Measurements from ENCODE around the gene FADS3. TPM values are rescaled to one million over a fixed set of nuclear protein-coding genes. Genes with fewer than 3 reads are reported as not detected.

The FADS3 gene
- polyA plus RNA-seq, 1 donor = 41.5 TPM

DNA sequence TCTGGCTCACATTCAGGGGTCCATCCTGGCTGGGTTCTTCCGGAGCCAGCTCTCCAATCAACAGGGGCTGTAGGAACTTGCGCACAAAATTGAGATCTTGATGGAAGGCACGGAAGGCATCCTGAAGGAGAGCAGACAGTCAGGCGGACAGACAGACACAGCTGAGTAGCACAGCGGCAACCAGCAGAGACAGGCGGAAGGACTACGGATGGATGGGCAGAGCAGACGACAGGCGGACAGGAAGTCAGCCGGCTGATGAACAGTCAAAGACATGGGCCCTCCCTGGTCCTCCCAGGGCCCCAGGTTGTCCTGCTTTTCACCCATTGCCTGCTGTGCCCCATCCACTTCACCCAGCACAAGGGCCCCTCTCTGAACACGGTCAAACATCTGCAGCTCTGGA lies 11.3 kb downstream of the FADS3 start:
- no peak for DNase-seq (ENCODE audit: low read depth)

DNA sequence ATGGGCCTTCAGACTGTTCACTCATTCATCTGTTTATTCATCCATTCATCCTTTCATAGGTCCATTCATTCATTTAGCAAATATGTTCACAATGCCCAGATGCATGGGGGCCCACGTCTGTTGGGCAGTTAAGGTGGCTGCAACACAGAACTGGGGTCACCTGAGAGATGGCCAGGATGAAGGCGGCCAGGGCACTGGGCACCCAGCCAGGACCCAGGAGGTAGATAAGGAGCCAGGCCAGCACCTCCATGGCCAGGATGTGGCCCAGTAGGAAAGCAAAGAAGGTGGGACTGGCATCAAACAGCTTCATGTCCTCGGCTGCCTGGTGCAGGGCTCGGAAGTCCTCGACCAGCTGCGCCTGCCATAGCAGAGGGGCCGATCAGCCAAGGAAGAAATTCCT lies 12.2 kb downstream of the FADS3 start:
- DNase-seq (ENCODE audit: low read depth) = no peak

DNA sequence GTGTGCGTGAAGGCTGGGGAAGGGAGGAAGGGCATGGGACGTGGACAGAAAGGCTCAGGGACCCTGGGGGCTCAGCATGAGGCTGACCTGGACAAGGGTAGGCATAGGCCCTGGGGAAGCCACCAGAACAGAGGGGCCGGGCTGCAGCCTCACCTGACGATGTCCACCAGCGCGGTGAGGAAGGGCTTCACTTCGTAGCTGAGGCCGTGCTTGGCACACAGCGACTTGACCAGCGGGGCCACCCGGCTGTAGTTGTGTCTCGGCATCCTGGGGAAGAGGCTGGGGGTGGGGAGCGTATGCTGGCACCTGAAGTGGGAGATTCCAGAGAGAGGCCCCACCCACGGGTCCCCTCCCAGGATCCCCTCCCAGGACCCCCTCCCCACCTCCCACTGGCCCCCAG lies 15.6 kb downstream of the FADS3 start:
- no peak for DNase-seq (ENCODE audit: low read depth)

DNA sequence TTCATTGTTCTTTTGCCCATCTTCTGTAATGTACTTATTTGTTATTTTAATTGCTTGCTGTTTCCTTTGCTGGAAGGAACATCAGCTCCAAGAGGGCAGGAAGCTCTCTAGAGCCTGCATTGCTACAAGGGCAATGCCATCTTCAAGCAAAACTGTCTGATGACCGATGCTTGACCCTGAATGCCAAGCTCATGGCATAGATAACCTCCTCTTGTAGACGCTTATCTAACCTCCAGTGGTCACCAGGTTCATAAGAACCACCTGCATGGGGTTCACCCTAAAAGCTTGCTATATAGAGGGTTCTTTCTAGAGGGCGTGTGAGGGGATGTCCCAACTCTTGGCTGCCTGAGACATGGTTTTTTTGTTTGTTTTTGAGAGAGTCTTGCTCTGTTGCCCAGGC lies 16.5 kb downstream of the FADS3 start:
- no peak for DNase-seq (ENCODE audit: low read depth)

DNA sequence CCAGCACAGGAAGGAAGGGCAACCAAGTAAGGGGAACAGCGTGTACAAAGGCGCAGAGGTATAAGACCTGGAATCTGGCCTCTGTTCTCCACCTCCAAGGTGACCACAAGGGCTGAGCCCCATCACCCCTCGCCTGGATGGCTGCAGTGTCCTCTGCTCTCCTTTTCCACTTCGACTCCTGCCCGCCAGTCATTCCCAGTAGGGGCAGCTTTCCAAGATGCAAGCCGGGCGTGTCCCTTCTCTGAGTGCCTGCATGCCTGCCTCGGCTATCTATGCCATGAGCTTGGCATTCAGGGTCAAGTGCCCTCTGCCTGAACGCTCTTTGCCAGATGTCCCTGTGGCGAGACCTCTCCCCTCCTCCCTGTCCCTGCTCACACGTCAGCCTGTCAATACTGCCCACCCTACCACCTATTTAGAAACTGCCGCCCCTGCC lies 17.0 kb downstream of the FADS3 start:
- no peak for DNase-seq (ENCODE audit: low read depth)

DNA sequence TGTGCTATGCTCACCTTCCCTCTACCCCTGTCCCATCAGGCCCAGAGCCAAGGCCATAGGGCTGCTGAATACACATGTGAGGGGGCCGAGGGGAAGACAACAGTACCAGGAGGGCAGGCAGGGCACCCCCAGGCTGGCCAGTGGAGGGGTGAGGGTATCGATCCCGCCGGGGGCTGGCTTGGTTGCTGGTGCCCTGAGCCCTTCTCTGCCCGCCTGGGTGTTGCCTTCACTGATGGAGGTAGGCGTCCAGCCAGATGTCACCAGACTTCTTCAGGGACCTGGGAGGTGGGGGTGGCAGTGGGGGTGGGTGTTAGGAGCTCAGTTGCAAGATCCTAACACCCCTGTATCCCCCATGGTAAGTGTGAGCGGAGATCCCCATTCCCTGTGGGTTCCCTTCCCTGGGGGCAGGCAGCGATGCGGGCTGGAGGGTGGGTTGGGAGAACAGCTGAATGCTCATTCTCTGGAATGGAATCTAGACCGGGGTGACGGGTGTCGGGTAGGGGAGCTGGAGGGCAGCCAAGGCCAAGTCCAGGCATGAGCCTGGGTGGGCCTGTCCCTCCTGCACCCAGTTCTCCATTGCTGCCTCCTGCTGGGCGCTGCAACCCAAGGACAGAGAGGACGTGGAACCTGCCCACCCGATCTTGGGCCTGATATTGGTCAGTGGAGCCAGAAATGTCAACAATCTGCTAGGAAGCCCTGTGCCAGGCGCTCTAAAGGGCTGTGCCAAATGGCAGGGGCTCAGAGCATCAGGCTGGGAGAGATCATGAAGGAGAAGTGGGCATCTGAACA lies 17.6 kb downstream of the FADS3 start:
- DNase-seq (ENCODE audit: low read depth) = no peak

DNA sequence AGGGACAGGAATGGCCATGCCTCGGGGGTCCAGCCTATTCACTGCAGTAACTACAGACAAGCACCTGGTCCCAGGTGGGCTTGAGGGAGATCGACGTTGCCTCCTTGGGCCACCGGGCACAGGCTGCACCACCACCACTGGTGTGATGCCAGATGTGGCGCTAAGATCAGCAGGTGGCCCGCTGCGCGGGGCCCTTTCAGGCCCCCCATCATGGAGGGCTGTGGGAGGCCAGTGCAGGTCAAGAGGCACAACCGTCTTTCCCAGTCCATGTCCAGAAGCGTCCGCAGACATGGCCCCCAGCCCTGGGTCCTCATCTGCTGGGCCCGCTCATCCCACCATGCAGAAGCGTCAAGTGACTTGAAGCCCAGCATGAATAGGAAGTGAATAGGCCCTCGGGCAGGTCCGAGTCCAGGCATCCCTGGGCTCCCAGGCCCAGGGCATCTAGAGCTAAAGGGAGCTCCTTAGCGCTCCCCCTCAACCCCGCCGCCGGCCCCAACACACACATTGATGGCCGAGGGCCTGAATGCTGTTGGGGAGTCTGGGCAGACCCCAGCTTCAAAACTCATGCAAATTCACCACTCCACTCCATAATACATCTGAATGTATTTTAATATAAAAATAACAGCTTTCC lies 18.3 kb downstream of the FADS3 start:
- no peak for DNase-seq (ENCODE audit: low read depth)

DNA sequence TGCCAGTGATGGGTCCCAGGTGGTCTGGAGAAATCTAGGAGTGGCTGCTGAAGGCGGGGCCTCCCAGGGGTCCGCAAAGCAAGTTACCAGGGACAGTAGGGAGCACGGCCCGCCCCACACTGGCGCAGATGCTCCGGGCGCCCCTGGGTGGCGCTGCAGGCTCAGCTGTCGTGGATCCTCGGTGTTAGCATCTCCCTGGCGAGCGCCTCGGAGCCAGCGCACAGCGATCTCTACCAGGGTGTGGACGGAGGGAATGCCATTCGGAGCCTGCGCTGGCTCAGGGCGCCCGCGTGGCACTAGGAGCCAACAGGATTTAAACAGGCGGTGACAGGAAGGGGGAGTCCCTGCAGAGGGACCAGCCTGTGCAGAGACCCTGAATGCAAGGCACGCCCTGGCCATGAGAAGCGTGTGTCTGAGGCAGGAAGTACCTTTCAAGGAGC lies 20.2 kb downstream of the FADS3 start:
- no peak for DNase-seq (ENCODE audit: low read depth)

DNA sequence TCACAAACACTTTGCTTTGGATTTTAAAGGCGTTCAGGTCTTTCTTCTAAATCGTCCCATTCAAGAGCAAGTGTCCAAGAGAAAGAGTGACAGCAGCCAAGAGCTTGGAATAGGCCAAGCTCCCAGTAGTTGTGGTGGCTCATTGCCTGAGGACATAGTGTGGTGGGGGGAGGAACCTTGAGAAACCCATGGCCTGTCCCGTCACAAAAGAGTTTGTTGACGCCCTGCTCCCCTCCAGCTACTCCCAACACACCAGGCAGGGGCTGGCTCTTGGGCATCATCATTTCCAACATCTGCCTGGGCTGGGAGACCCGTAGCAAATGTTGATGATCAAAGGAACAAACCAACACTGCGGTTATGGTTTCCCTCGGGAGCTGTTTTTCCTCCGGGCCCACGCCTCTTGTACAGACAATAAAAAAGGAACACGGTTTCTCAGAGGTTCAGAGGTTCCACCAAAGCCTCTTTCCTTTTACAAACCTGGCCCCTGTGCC lies 20.8 kb downstream of the FADS3 start:
- no peak for DNase-seq (ENCODE audit: low read depth)

DNA sequence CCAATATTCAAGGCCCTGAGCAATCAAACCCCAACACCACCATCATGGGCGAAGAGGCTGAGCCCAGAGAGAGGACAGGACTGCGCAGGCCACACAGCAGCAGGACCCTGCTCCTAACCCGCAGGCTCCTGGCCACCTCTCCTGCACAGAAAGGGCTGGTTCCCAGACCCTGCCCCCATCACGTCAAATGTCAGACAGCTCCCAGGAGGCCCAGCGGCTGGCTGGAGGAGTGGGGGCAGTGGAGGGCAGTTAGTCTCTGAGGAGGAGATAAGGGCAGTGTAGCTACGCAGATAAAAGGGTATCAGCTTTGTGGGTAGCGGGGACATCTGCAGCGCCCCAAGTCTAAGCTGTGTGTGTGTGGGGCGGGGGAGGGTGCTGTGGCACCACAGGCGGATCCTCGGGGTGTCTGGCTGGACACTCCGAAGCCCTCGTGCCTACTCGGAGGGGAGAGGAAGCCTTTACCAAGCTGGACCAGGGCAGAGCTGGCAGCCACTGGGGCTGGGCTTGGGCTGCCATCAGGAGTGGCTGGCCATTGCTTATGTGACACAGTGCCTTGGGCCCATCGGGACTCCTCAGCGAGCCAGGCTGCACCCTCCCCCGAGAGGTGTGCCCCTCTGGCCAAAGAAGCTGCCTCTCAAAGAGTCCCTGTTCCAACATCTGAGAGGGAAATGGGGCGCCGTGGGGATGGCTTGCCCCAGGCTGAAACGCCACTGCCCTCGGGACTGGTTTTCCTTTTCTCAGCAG lies 21.5 kb downstream of the FADS3 start:
- no peak for DNase-seq (ENCODE audit: low read depth)

DNA sequence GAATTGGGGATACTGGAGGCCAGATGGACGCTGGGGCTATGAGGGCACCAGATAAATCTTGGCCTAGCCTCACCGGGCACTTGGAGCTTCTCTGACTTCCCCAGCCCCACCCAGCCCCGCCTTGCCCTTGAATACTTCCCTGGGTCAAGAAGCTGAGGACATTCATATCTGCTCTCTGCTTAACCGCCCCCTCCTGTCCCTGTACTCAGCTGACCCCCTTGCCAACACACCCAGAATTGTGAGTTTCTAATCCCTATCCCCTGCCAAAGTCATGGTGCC lies 22.0 kb downstream of the FADS3 start:
- no peak for DNase-seq (ENCODE audit: low read depth)

DNA sequence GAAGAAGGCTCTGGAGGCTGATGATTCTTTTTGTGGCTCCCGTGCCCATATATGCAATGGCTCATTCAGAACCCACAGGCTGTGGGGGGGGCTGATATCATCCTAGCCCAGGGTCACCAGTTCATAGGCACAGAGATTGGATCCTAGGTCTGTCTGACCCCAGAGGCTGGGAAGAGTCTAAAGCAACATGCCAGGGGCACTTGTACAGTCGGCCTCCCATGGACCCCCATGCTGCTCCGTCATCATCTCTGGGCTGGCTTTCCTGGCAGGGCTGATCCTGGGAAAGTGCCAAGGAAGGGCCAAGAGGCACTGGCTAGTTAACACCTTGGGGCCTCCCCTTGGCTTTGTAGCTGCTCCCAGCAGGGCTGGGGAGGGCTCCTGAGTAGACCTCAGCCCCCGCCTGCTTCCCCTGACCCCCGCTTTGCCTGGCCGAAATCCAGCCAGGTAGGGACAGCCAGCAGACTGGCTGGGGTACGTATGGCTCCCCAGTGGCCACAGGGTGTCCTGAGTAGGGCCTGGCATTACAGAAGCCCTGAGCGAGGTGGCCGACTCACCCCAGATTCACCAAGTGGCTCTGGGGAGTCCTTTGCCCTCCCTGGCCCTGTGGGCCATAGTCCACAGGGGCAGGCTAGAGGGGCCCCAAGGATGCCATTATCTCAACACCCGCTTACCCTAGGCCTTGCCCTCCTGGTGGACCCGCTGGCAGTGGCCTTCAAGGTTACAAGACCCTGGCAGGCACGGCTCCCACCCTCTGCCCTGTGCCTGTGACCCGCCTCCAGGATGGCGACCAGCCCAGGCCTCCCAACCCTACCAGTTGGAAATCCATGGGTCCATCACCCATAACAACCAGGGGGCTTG lies 22.5 kb downstream of the FADS3 start:
- DNase-seq (ENCODE audit: low read depth) = no peak

DNA sequence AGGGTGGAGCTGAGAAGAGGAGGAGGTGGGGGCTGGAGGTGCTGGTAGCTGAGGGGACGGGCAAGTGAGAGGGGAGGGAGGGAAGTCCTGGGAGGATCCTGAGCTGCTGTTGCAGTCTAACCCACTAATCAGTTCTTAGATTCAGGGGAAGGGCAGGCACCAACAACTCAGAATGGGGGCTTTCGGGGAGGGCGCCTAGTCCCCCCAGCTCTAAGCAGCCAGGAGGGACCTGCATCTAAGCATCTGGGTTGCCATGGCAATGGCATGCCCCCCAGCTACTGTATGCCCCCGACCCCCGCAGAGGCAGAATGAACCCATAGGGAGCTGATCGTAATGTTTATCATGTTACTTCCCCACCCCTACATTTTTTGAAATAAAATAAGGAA lies 24.4 kb downstream of the FADS3 start:
- no peak for DNase-seq (ENCODE audit: low read depth)

DNA sequence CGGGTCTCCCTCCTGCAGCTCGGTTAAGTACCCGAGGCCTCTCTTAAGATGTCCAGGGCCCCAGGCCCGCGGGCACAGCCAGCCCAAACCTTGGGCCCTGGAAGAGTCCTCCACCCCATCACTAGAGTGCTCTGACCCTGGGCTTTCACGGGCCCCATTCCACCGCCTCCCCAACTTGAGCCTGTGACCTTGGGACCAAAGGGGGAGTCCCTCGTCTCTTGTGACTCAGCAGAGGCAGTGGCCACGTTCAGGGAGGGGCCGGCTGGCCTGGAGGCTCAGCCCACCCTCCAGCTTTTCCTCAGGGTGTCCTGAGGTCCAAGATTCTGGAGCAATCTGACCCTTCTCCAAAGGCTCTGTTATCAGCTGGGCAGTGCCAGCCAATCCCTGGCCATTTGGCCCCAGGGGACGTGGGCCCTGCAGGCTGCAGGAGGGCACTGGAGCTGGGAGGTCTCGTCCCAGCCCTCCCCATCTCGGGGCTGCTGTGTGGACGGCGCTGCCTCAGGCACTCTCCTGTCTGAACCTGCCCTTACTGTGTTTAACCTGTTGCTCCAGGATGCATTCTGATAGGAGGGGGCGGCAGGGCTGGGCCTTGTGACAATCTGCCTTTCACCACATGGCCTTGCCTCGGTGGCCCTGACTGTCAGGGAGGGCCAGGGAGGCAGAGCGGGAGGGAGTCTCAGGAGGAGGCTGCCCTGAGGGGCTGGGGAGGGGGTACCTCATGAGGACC lies 25.0 kb downstream of the FADS3 start:
- no peak for DNase-seq (ENCODE audit: low read depth)

DNA sequence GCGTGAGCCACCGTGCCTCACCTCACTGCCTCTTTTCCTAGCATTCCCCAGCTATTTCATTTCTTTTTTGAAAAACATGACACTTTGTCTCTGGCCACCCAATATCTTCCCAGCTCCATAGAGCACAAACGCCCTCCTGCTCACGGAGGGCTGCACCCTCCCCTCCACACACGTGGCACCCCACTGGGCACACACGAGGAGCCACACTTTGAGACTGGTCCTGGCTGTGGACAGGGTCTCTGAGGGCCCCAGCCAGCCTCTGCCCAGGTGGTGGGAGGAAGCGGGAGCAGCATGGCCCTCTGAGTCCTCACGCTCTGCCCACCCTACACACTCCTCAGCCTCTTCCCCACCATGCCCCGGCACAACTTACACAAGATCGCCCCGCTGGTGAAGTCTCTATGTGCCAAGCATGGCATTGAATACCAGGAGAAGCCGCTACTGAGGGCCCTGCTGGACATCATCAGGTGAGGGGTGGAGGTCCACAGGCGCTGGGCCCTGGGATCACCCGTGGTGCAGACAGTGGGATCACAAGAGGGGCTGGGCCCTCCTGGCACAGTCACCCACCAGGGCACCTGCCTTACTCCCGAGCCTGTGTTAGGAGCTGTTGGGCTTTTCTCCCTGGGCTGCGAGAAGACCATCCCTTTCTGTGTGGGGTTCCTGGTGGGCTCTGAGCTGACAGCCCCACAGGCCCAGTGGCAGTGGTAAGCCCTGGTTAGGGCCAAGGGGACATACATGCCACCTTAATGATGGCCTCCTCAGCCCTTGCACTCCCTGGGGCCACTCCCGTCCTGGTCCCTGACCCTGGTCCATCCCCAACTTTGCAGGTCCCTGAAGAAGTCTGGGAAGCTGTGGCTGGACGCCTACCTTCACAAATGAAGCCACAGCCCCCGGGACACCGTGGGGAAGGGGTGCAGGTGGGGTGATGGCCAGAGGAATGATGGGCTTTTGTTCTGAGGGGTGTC lies 26.2 kb downstream of the FADS3 start:
- no peak for DNase-seq (ENCODE audit: low read depth)

DNA sequence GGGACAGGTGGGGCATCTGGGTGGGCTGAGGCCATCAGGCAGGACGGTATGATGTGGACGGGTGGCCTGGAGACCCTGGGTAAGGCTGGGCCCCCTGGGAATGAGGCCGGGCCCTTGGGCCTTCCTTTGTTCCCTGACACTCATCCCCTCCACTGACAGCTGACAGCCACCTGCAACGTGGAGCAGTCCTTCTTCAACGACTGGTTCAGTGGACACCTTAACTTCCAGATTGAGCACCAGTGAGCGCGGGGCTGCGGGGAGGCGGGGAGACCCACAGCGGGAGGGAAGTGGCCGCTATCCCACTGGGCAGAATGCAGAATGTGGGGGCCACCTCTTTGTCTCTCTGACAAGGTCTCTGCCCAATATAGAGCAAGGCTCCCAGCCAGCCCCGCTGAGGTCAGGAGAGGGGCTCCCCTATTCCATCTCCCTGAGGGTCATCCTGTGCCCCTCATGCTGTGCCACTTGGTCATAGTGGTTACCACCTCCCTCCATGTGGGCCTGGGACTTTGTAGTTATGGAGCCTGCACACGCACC lies 27.7 kb downstream of the FADS3 start:
- DNase-seq (ENCODE audit: low read depth) = no peak

DNA sequence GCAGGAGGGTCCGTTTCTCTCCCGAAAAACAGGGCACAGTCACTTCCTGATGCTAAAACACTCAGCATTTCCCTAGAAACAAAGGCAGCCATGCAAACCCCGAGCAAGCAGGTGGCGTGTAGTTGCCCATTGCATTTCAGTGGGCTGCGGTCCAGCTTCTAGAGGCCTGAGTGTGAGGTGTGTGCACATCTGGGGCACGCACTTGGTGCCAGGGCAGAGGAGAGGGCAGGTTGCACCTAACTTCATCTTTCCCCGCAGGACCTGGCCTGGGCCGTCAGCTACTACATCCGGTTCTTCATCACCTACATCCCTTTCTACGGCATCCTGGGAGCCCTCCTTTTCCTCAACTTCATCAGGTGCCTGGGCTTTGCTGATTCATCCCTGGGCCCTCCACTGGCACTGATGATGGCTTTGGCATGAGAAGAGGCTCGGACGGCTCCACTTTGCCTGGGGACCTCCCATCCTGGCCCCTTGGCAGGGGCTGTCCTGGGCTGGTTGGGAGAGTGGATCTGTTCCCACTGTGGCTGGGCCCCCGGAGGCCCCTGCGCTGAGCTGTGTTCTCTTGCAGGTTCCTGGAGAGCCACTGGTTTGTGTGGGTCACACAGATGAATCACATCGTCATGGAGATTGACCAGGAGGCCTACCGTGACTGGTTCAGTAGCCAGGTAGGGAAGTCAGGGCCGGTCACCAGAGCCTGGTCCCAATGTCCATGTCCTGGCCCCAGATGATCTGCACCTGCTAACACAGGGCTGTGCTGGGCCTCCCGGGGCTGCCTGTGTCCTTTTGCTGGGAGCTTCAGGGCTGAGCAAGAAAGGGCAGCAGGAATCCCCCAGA lies 28.4 kb downstream of the FADS3 start:
- no peak for DNase-seq (ENCODE audit: low read depth)

DNA sequence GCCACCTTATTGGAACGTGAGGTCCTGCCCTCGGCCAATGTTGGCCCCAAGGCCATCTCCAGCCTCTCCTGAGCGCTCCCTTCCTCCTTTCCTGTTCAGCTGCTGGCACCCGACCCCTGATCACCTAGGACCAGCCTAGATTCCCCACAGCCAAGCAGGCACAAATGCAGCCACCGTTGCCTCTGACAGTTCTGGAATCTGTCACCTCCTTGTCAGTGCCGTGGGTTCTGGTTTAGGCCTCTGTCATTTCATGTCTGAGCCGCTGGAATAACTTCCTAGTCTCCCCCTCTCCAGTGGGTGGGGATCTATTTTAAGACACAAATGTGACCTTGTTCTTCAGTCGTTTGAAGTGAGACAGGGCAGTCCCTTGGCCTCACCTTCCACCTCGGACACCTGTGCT lies 29.7 kb downstream of the FADS3 start:
- no peak for DNase-seq (ENCODE audit: low read depth)
